WTC11 (cell line): ENCODE data around the gene ERCC6. TPM values are rescaled to one million over a fixed set of nuclear protein-coding genes. Genes with fewer than 3 reads are reported as not detected.

Experiments used
- ATAC-seq: fragments of 200-7000 bp; cut with Tn5 transposase; 2 replicates; pipeline ENCODE4 v1.10.0; 2021; ENCODE audit warnings: mild to moderate bottlenecking, moderate library complexity
- CTCF ChIA-PET: fragments of 300-600 bp; sonication (Branson Sonifier 250); formaldehyde crosslinking; loops from one replicate; lab custom pipeline; 2021; ENCODE audit warnings: antibody characterized with exemption; lab: Charles Lee
- POLR2A ChIA-PET: fragments of 350-600 bp; sonication (Branson Sonifier 250); formaldehyde crosslinking; loops from one replicate; lab custom pipeline; 2021; ENCODE audit warnings: antibody characterized with exemption; lab: Charles Lee
- DNase-seq: peaks from one replicate; pipeline ENCODE4 v3.0.0; 2021; ENCODE audit warnings: low spot score
- H3K27ac Mint-ChIP-seq: 2 replicates; pipeline ENCODE4 v1.8.0; 2021; ENCODE audit warnings: mixed read lengths
- H3K27me3 Mint-ChIP-seq: 2 replicates; pipeline ENCODE4 v1.8.0; 2021; ENCODE audit warnings: low read depth, mild to moderate bottlenecking, moderate library complexity, mixed read lengths
- H3K36me3 Mint-ChIP-seq: 2 replicates; pipeline ENCODE4 v1.8.0; 2021; ENCODE audit warnings: mixed read lengths
- H3K4me1 Mint-ChIP-seq: 2 replicates; pipeline ENCODE4 v1.8.0; 2022; ENCODE audit warnings: mixed read lengths
- H3K4me3 Mint-ChIP-seq: 2 replicates; pipeline ENCODE4 v1.8.0; 2021; ENCODE audit warnings: mild to moderate bottlenecking, moderate library complexity, mixed read lengths
- H3K9me3 Mint-ChIP-seq: 2 replicates; pipeline ENCODE4 v1.8.0; 2021; ENCODE audit warnings: mixed read lengths
- ATF1 ChIP-seq: sonication (generic); formaldehyde crosslinking; IDR thresholded peaks from 2 replicates; pipeline ENCODE4 v1.8.1; 2023; ENCODE audit warnings: mild to moderate bottlenecking, moderate library complexity, missing genetic modification reagents
- ATF6 ChIP-seq: sonication (generic); formaldehyde crosslinking; IDR thresholded peaks from 2 replicates; pipeline ENCODE4 v1.8.1; 2023; ENCODE audit warnings: mild to moderate bottlenecking, missing genetic modification reagents
- ELF4 ChIP-seq: sonication (generic); formaldehyde crosslinking; IDR thresholded peaks from 2 replicates; pipeline ENCODE4 v1.8.1; 2022; ENCODE audit warnings: low read depth, mild to moderate bottlenecking, moderate library complexity, missing genetic modification reagents
- ERG ChIP-seq: fragments of 250-450 bp; sonication (Bioruptor Pico); IDR thresholded peaks from 2 replicates; pipeline ENCODE4 v1.8.0; 2021; ENCODE audit warnings: mild to moderate bottlenecking
- GRHL2 ChIP-seq: fragments of 250-450 bp; sonication (Bioruptor Pico); IDR thresholded peaks from 2 replicates; pipeline ENCODE4 v1.8.0; 2022; ENCODE audit warnings: mild to moderate bottlenecking, moderate library complexity; ENCODE audit not compliant: insufficient replicate concordance, severe bottlenecking
- IRF1 ChIP-seq: sonication (generic); formaldehyde crosslinking; IDR thresholded peaks from 2 replicates; pipeline ENCODE4 v1.8.0; 2023; ENCODE audit warnings: missing genetic modification reagents
- IRF2 ChIP-seq: sonication (generic); formaldehyde crosslinking; IDR thresholded peaks from 2 replicates; pipeline ENCODE4 v1.8.0; 2022; ENCODE audit warnings: low read depth, missing genetic modification reagents, borderline replicate concordance
- MAX ChIP-seq: sonication (generic); formaldehyde crosslinking; IDR thresholded peaks from 2 replicates; pipeline ENCODE4 v1.8.0; 2022; ENCODE audit warnings: mild to moderate bottlenecking, missing genetic modification reagents
- NR1H2 ChIP-seq: sonication (generic); formaldehyde crosslinking; IDR thresholded peaks from 2 replicates; pipeline ENCODE4 v1.9.0; 2021; ENCODE audit warnings: mild to moderate bottlenecking, moderate library complexity, missing genetic modification reagents
- PREB ChIP-seq: sonication (generic); formaldehyde crosslinking; IDR thresholded peaks from 2 replicates; pipeline ENCODE4 v1.8.1; 2022; ENCODE audit warnings: mild to moderate bottlenecking, missing genetic modification reagents, moderate library complexity, borderline replicate concordance
- RELA ChIP-seq: sonication (generic); formaldehyde crosslinking; IDR thresholded peaks from 2 replicates; pipeline ENCODE4 v1.8.1; 2022; ENCODE audit warnings: missing genetic modification reagents, mild to moderate bottlenecking, borderline replicate concordance
- SOX15 ChIP-seq: fragments of 250-450 bp; sonication (Bioruptor Pico); IDR thresholded peaks from 2 replicates; pipeline ENCODE4 v1.9.0; 2021; ENCODE audit warnings: mild to moderate bottlenecking
- TP53 ChIP-seq: sonication (generic); formaldehyde crosslinking; IDR thresholded peaks from 2 replicates; pipeline ENCODE4 v1.8.1; 2023; ENCODE audit warnings: mild to moderate bottlenecking, missing genetic modification reagents
- ZNF121 ChIP-seq: sonication (generic); formaldehyde crosslinking; IDR thresholded peaks from 2 replicates; pipeline ENCODE4 v1.8.0; 2023; ENCODE audit warnings: missing genetic modification reagents
- ZNF232 ChIP-seq: sonication (generic); formaldehyde crosslinking; IDR thresholded peaks from 2 replicates; pipeline ENCODE4 v1.8.0; 2022; ENCODE audit warnings: mild to moderate bottlenecking, missing genetic modification reagents
- ZNF396 ChIP-seq: fragments of 250-450 bp; sonication (Bioruptor Pico); IDR thresholded peaks from 2 replicates; pipeline ENCODE4 v1.8.0; 2021; ENCODE audit warnings: mild to moderate bottlenecking, moderate library complexity, borderline replicate concordance
- ZNF423 ChIP-seq: fragments of 250-450 bp; sonication (Bioruptor Pico); IDR thresholded peaks from 2 replicates; pipeline ENCODE4 v2.1.2; 2022; ENCODE audit warnings: mild to moderate bottlenecking, moderate library complexity
- ZNF532 ChIP-seq: fragments of 250-450 bp; sonication (Bioruptor Pico); IDR thresholded peaks from 2 replicates; pipeline ENCODE4 v1.9.0; 2021; ENCODE audit warnings: mild to moderate bottlenecking, borderline replicate concordance
- ZSCAN18 ChIP-seq: fragments of 250-450 bp; sonication (Bioruptor Pico); IDR thresholded peaks from 2 replicates; pipeline ENCODE4 v2.1.2; 2022; ENCODE audit warnings: mild to moderate bottlenecking, moderate library complexity
- total RNA-seq: library from RNA; stranded (reverse); gene quantifications from 3 replicates; pipeline ENCODE4 v1.2.3, GENCODE V29; 2021

The ERCC6 gene
- total RNA-seq, 1 experiment from 2014 or later = 10.9 TPM

GRCh38 chr10:49568235-49568634 is 29.3 kb upstream of the ERCC6 start (continued):
- no peak for TF ChIP-seq ZSCAN18
- no peak for TF ChIP-seq IRF2

GRCh38 chr10:49567810-49568209 is 28.9 kb upstream of the ERCC6 start:
- CTCF ChIA-PET = interaction anchor here (1.0 kb wide), 1 partner anchor 25 kb away, joined by 3 read pairs; no protein-coding TSS in a partner anchor
- DNase-seq (no peak), ATAC-seq (no peak)
- TF ChIP-seq IRF1 (CRISPR knock-in tag) (no peak), PREB (CRISPR knock-in tag) (no peak), ELF4 (CRISPR knock-in tag) (no peak), ZNF232 (CRISPR knock-in tag) (no peak), MAX (CRISPR knock-in tag) (no peak), ZNF121 (CRISPR knock-in tag) (no peak), ZNF396 (no peak), ZNF532 (CRISPR knock-in tag) (no peak), ZNF423 (CRISPR knock-in tag) (no peak)
- Mint-ChIP-seq H3K27ac (no peak overlapping the region), H3K36me3 (0 out of 2 replicates have a peak, but pooled peaks cover 6% of the 10 kb centered on the region), H3K4me3 (no peak overlapping the region), H3K27me3 (peaks cover 11% of the 10 kb centered on the region), H3K9me3 (peaks cover 30% of the 10 kb centered on the region), H3K4me1 (no peaks in the 10 kb centered on the region)
- POLR2A ChIA-PET = no interaction called here

- ChIA-PET CTCF (interaction anchor here (0.8 to 1.7 kb wide), 4 partner anchors 29 to 204 kb away, joined by 3 to 6 read pairs (median 4); no protein-coding TSS in a partner anchor), POLR2A (no interaction called here)
- no peak for ATAC-seq
- DNase-seq = no peak
- H3K27ac Mint-ChIP-seq = no peak overlapping the region
- no peak for TF ChIP-seq RELA (CRISPR knock-in tag)
- no peak for TF ChIP-seq ZNF396
- TF ChIP-seq GRHL2 (CRISPR knock-in tag) = no peak
- TF ChIP-seq SOX15 (CRISPR knock-in tag) = no peak
- no peak for TF ChIP-seq ATF6 (CRISPR knock-in tag)
- TF ChIP-seq TP53 = no peak
- TF ChIP-seq ERG (CRISPR knock-in tag) = no peak
- TF ChIP-seq ATF1 (CRISPR knock-in tag) = no peak
- no peak for TF ChIP-seq NR1H2 (CRISPR knock-in tag)
- H3K4me1 Mint-ChIP-seq = peaks cover 8% of the 10 kb centered on the region
- no peak overlapping the region for H3K4me3 Mint-ChIP-seq
- H3K9me3 Mint-ChIP-seq = peaks cover 23% of the 10 kb centered on the region
- H3K27me3 Mint-ChIP-seq = peaks cover 9% of the 10 kb centered on the region
- H3K36me3 Mint-ChIP-seq = 0 out of 2 replicates have a peak, but pooled peaks cover 6% of the 10 kb centered on the region
These were observed 25.6 kb upstream of the ERCC6 start for GRCh38 chr10:49564461-49565009.
